Measurements from ENCODE around the gene PHACTR2. TPM values are rescaled to one million over a fixed set of nuclear protein-coding genes. Genes with fewer than 3 reads are reported as not detected.

The PHACTR2 gene
- total and polyA plus RNA-seq, 2 of the 13 experiments (the other 11 are each of a cell fraction or from before 2014, with no cell fraction given), result 11.3 to 28.2 TPM

- peak; percentile 72; the same call in 1 of the 2 replicates for TF ChIP-seq NCOA5 (CRISPR knock-in tag; IDR thresholded peaks at IDR 0.05)
- TF ChIP-seq HMG20A (CRISPR knock-in tag; IDR thresholded peaks at IDR 0.05; ENCODE audit: borderline replicate concordance), result peak; percentile 93; the same call in 1 of the 2 replicates
- no peak for TF ChIP-seq MXD1 (CRISPR knock-in tag; IDR thresholded peaks at IDR 0.05)
- TF ChIP-seq ZNF496 (CRISPR knock-in tag; IDR thresholded peaks at IDR 0.05; ENCODE audit: insufficient replicate concordance), result no peak
- TF ChIP-seq ZNF354B (CRISPR knock-in tag; IDR thresholded peaks at IDR 0.05), result no peak
- peak; percentile 90; the same call in 1 of the 2 replicates for TF ChIP-seq ZFP90 (CRISPR knock-in tag; IDR thresholded peaks at IDR 0.05; ENCODE audit: borderline replicate concordance)
- no peak for TF ChIP-seq PRDM4 (CRISPR knock-in tag; IDR thresholded peaks at IDR 0.05; ENCODE audit: borderline replicate concordance)
- no peak for TF ChIP-seq SNAPC5 (CRISPR knock-in tag; IDR thresholded peaks at IDR 0.05; ENCODE audit: borderline replicate concordance)
- TF ChIP-seq ATF1 (CRISPR knock-in tag; IDR thresholded peaks at IDR 0.05), result peak; percentile 59; the same call in 1 of the 2 replicates
- peak; percentile 87 for TF ChIP-seq REPIN1 (CRISPR knock-in tag; IDR thresholded peaks at IDR 0.05; ENCODE audit: borderline replicate concordance, low read depth)
- TF ChIP-seq ELF1 (CRISPR knock-in tag; IDR thresholded peaks at IDR 0.05), result no peak
- no peak for TF ChIP-seq CEBPZ (IDR thresholded peaks at IDR 0.05; ENCODE audit: low read length)
- no peak for TF ChIP-seq CAMTA2 (CRISPR knock-in tag; IDR thresholded peaks at IDR 0.05; ENCODE audit: borderline replicate concordance)
- no peak for TF ChIP-seq RBAK (CRISPR knock-in tag; IDR thresholded peaks at IDR 0.05)
- TF ChIP-seq SKIL (CRISPR knock-in tag; IDR thresholded peaks at IDR 0.05; ENCODE audit: borderline replicate concordance), result peak; percentile 62; the same call in 1 of the 2 replicates
- TF ChIP-seq ZMYM4 (CRISPR knock-in tag; IDR thresholded peaks at IDR 0.05), result peak; percentile 90
- peak; percentile 31; the same call in 1 of the 2 replicates for TF ChIP-seq ETV5 (CRISPR knock-in tag; IDR thresholded peaks at IDR 0.05; ENCODE audit: borderline replicate concordance)
These were observed 67.7 kb downstream of the PHACTR2 start (continued) for GRCh38 chr6:143745166-143746133.

Measured in HepG2 (cell line).